GM23338 (cell line): ENCODE measurements around the gene ADIRF. TPM values are rescaled to one million over a fixed set of nuclear protein-coding genes. Genes with fewer than 3 reads are reported as not detected.

Experiments used
- ATAC-seq: fragments of 200-7000 bp; cut with Tn5 transposase; 3 replicates; pipeline ENCODE4 v1.9.1; 2020
- DNase-seq: peaks from one replicate; pipeline ENCODE4 v3.0.0-alpha.2; 2015; ENCODE audit warnings: low spot score
- H2AFZ ChIP-seq: fragments of 200-600 bp; sonication (generic); 2 replicates; pipeline ENCODE4 v1.8.0; 2016; ENCODE audit warnings: antibody characterized with exemption, mild to moderate bottlenecking, moderate library complexity
- H3F3A ChIP-seq: fragments of 200-600 bp; sonication (generic); replicated peaks from 2 replicates; pipeline ENCODE4 v1.8.0; 2017; ENCODE audit warnings: antibody characterized with exemption, mixed run types, low read depth
- H3K27ac ChIP-seq: fragments of 200-600 bp; sonication (generic); 2 replicates; pipeline ENCODE4 v1.6.1; 2016; ENCODE audit warnings: low read depth
- H3K27me3 ChIP-seq: fragments of 200-600 bp; sonication (generic); 2 replicates; pipeline ENCODE4 v1.8.0; 2016; ENCODE audit warnings: mild to moderate bottlenecking, mixed run types, moderate library complexity; ENCODE audit not compliant: insufficient read depth
- H3K36me3 ChIP-seq: fragments of 200-600 bp; sonication (generic); 2 replicates; pipeline ENCODE4 v1.8.0; 2016; ENCODE audit warnings: mild to moderate bottlenecking; ENCODE audit not compliant: insufficient read depth
- H3K4me1 ChIP-seq: fragments of 200-600 bp; sonication (generic); 2 replicates; pipeline ENCODE4 v1.8.0; 2016; ENCODE audit warnings: mild to moderate bottlenecking, moderate library complexity; ENCODE audit not compliant: insufficient read depth
- H3K4me2 ChIP-seq: fragments of 200-600 bp; sonication (generic); 2 replicates; pipeline ENCODE4 v1.7.1; 2017; ENCODE audit warnings: mixed run types
- H3K4me3 ChIP-seq: fragments of 200-600 bp; sonication (generic); 2 replicates; pipeline ENCODE4 v1.6.1; 2016; ENCODE audit warnings: mixed run types
- H3K79me2 ChIP-seq: fragments of 200-600 bp; sonication (generic); replicated peaks from 2 replicates; pipeline ENCODE4 v1.8.0; 2017; ENCODE audit warnings: mild to moderate bottlenecking; ENCODE audit not compliant: insufficient read depth
- H3K9me2 ChIP-seq: fragments of 200-600 bp; sonication (generic); 2 replicates; pipeline ENCODE4 v1.8.0; 2017; ENCODE audit not compliant: insufficient read depth
- H4K20me1 ChIP-seq: fragments of 200-600 bp; sonication (generic); replicated peaks from 2 replicates; pipeline ENCODE4 v1.8.0; 2017; ENCODE audit warnings: mild to moderate bottlenecking; ENCODE audit not compliant: insufficient read depth
- H3K27ac Mint-ChIP-seq: 2 replicates; pipeline ENCODE4 v1.8.0; 2020; ENCODE audit warnings: inconsistent platforms, mild to moderate bottlenecking, moderate library complexity, mixed read lengths
- H3K27me3 Mint-ChIP-seq: 3 replicates; pipeline ENCODE4 v1.8.0; 2022; ENCODE audit warnings: low read depth, mild to moderate bottlenecking, moderate library complexity, mixed read lengths, inconsistent platforms; ENCODE audit not compliant: insufficient read depth, poor library complexity
- H3K36me3 Mint-ChIP-seq: 3 replicates; pipeline ENCODE4 v1.8.0; 2021; ENCODE audit warnings: low read depth, mild to moderate bottlenecking, inconsistent platforms, moderate library complexity, mixed read lengths
- H3K4me1 Mint-ChIP-seq: 3 replicates; pipeline ENCODE4 v1.8.0; 2020; ENCODE audit warnings: mild to moderate bottlenecking, inconsistent platforms, mixed read lengths
- H3K4me3 Mint-ChIP-seq: 3 replicates; pipeline ENCODE4 v1.8.0; 2021; ENCODE audit warnings: moderate library complexity, mild to moderate bottlenecking, inconsistent platforms, mixed read lengths
- H3K9me3 Mint-ChIP-seq: 3 replicates; pipeline ENCODE4 v1.8.0; 2020; ENCODE audit warnings: moderate library complexity, mild to moderate bottlenecking, inconsistent platforms, mixed read lengths
- EZH2 ChIP-seq: fragments of 200-600 bp; sonication (generic); IDR thresholded peaks from one replicate; pipeline ENCODE4 v1.8.0; 2017; ENCODE audit warnings: antibody characterized with exemption, mild to moderate bottlenecking, low read depth; ENCODE audit not compliant: unreplicated experiment
- EZH2phosphoT487 ChIP-seq: fragments of 200-600 bp; sonication (generic); IDR thresholded peaks from one replicate; pipeline ENCODE4 v1.8.1; 2018; ENCODE audit warnings: antibody characterized with exemption; ENCODE audit not compliant: unreplicated experiment
- JUNB ChIP-seq: IDR thresholded peaks from one replicate; pipeline ENCODE4 v1.6.1; 2016; ENCODE audit warnings: antibody characterized with exemption; ENCODE audit not compliant: unreplicated experiment
- ZNF114 ChIP-seq: fragments of 250-450 bp; sonication (Bioruptor Pico); IDR thresholded peaks from 2 replicates; pipeline ENCODE4 v1.5.0; 2020; ENCODE audit warnings: mild to moderate bottlenecking, moderate library complexity
- ZNF331 ChIP-seq: fragments of 250-450 bp; sonication (Bioruptor Pico); IDR thresholded peaks from 2 replicates; pipeline ENCODE4 v1.5.0; 2020; ENCODE audit warnings: low read depth, mild to moderate bottlenecking, moderate library complexity
- long read RNA-seq: library from polyadenylated mRNA; unstranded; transcript quantifications from one replicate; pipeline ENCODE4 v2.0.0, GENCODE V29; 2020; ENCODE audit not compliant: unreplicated experiment
- polyA plus RNA-seq: library from polyadenylated mRNA; unstranded; fragments of >200 nt; fragmentation: Nextera tagmentation; extraction: Ambion mirVana; gene quantifications from 2 replicates; pipeline ENCODE4 v1.2.1, GENCODE V29; 2016
- total RNA-seq: library from RNA; depleted of rRNA; stranded (reverse); fragments of >200 nt; shearing (Covaris generic); gene quantifications from 2 replicates; pipeline ENCODE4 v1.2.3, GENCODE V29; 2014; rRNA removed
- TF ChIP-seq, protein P1 (sequence below): fragments of 250-450 bp; sonication (Bioruptor Pico); IDR thresholded peaks from 2 replicates; pipeline ENCODE4 v1.5.0; 2020; ENCODE audit warnings: mild to moderate bottlenecking, moderate library complexity
- TF ChIP-seq, protein P2 (sequence below): IDR thresholded peaks from 2 replicates; pipeline ENCODE4 v1.6.1; 2016; ENCODE audit warnings: antibody characterized with exemption
- TF ChIP-seq, protein P3 (sequence below): IDR thresholded peaks from one replicate; pipeline ENCODE4 v1.6.1; 2018; ENCODE audit warnings: antibody characterized with exemption; ENCODE audit not compliant: unreplicated experiment

ADIRF gene
- not detected in 2 replicates for total RNA-seq
- polyA plus RNA-seq, result 0.66 and 1.7 TPM in 2 replicates
- long read RNA-seq, partial matches to known transcripts, result 0 of 1 reads
- long read RNA-seq, other reads (novel, unspliced or antisense), result 1 of 1 reads

DNA sequence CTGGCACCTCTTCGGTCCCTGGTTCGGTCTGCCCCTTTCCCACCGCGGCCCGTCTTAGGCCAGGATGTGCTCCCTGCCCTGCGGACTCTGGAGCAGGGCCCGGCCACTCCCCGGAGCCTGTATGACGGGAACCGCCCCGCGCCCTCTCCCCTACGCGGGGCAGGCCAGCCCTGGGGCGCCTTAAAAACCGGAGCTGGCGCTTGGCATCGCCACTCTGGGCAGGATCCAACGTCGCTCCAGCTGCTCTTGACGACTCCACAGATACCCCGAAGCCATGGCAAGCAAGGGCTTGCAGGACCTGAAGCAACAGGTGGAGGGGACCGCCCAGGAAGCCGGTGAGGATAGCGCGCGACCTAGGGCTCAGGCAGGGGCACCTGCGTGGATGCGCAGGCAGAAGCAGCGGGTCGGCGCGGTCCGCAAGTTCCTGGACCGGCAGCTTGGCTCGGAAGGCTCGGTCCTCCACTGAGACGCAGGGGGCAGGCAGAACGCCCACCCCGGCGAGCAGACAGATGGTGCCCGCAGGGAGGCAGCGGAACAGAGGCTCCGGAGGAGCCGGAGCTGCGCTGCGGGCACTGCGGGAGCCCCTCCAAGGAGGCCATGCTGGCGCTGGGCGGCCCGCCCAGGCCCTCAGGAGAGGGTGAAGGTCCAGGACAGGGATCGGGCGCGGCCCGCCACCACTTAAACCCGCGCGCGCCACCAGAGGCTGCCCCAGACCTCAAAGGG is at the start of gene ADIRF:
Gene ADIRF, plus strand, starts transcription at position 212 of the 723 bp plus-strand sequence. Its CDS starts 63 bp downstream, at position 275.
- Mint-ChIP-seq H3K27ac (no peak within 1 kb of the TSS), H3K36me3 (peaks cover 4% of the 10 kb centered on the region; the same call in 2 of the 3 replicates), H3K27me3 (peaks cover 47% of the 10 kb centered on the region), H3K4me3 (peak within 1 kb of the TSS; percentile 32; the same call in 1 of the 3 replicates), H3K4me1 (peaks cover 56% of the 10 kb centered on the region), H3K9me3 (peaks cover 3% of the 10 kb centered on the region; the same call in 1 of the 3 replicates)
- Histone ChIP-seq H3K4me1 (peaks cover 33% of the 10 kb centered on the region), H3K4me3 (peak within 1 kb of the TSS; percentile 46; the same call in 1 of the 2 replicates), H3F3A (peaks cover 7% of the 10 kb centered on the region; the same call in 1 of the 2 replicates), H3K4me2 (peak within 1 kb of the TSS; percentile 71), H3K9me2 (no peaks in the 10 kb centered on the region), H2AFZ (peak within 1 kb of the TSS; percentile 28; the same call in 1 of the 2 replicates), H3K27ac (no peak within 1 kb of the TSS), H3K36me3 (no peaks in the 10 kb centered on the region), H3K79me2 (no peaks in the 10 kb centered on the region), H3K27me3 (peaks cover 60% of the 10 kb centered on the region), H4K20me1 (no peaks in the 10 kb centered on the region)
- peak; percentile 1; the same call in 1 of the 3 replicates for ATAC-seq
- TF ChIP-seq, protein P1, sequence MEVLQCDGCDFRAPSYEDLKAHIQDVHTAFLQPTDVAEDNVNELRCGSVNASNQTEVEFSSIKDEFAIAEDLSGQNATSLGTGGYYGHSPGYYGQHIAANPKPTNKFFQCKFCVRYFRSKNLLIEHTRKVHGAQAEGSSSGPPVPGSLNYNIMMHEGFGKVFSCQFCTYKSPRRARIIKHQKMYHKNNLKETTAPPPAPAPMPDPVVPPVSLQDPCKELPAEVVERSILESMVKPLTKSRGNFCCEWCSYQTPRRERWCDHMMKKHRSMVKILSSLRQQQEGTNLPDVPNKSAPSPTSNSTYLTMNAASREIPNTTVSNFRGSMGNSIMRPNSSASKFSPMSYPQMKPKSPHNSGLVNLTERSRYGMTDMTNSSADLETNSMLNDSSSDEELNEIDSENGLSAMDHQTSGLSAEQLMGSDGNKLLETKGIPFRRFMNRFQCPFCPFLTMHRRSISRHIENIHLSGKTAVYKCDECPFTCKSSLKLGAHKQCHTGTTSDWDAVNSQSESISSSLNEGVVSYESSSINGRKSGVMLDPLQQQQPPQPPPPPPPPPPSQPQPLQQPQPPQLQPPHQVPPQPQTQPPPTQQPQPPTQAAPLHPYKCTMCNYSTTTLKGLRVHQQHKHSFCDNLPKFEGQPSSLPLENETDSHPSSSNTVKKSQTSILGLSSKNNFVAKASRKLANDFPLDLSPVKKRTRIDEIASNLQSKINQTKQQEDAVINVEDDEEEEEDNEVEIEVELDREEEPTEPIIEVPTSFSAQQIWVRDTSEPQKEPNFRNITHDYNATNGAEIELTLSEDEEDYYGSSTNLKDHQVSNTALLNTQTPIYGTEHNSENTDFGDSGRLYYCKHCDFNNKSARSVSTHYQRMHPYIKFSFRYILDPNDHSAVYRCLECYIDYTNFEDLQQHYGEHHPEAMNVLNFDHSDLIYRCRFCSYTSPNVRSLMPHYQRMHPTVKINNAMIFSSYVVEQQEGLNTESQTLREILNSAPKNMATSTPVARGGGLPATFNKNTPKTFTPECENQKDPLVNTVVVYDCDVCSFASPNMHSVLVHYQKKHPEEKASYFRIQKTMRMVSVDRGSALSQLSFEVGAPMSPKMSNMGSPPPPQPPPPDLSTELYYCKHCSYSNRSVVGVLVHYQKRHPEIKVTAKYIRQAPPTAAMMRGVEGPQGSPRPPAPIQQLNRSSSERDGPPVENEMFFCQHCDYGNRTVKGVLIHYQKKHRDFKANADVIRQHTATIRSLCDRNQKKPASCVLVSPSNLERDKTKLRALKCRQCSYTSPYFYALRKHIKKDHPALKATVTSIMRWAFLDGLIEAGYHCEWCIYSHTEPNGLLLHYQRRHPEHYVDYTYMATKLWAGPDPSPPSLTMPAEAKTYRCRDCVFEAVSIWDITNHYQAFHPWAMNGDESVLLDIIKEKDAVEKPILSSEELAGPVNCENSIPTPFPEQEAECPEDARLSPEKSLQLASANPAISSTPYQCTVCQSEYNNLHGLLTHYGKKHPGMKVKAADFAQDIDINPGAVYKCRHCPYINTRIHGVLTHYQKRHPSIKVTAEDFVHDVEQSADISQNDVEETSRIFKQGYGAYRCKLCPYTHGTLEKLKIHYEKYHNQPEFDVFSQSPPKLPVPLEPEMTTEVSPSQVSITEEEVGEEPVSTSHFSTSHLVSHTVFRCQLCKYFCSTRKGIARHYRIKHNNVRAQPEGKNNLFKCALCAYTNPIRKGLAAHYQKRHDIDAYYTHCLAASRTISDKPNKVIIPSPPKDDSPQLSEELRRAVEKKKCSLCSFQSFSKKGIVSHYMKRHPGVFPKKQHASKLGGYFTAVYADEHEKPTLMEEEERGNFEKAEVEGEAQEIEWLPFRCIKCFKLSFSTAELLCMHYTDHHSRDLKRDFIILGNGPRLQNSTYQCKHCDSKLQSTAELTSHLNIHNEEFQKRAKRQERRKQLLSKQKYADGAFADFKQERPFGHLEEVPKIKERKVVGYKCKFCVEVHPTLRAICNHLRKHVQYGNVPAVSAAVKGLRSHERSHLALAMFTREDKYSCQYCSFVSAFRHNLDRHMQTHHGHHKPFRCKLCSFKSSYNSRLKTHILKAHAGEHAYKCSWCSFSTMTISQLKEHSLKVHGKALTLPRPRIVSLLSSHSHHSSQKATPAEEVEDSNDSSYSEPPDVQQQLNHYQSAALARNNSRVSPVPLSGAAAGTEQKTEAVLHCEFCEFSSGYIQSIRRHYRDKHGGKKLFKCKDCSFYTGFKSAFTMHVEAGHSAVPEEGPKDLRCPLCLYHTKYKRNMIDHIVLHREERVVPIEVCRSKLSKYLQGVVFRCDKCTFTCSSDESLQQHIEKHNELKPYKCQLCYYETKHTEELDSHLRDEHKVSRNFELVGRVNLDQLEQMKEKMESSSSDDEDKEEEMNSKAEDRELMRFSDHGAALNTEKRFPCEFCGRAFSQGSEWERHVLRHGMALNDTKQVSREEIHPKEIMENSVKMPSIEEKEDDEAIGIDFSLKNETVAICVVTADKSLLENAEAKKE, result no peak
- TF ChIP-seq EZH2, result peak; percentile 12
- DNase-seq, result peak; percentile 40

DNA sequence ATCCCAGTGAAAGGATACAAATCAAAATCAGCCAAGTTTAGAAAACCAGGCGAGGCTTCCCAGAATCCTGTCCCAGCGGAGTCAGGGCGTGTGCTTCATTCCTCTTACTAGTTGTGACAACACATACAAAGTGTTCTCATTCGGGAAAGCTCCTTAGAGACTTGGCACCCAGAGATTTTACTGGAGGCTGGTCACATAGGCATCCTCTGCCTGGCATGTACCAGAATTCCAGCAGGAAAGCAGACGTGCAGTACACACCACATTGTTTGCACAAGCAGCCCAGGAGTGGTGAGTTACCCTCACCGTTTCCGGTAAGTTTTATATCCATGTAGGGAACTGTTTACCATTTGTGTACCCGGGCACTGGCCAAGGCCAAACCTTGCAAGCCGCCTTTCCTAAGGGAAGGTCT is 45.7 kb upstream of the ADIRF start:
- Histone ChIP-seq H3K9me2 (no peaks in the 10 kb centered on the region), H3K79me2 (no peaks in the 10 kb centered on the region), H3K4me2 (no peak overlapping the region), H4K20me1 (peaks cover 10% of the 10 kb centered on the region; the same call in 1 of the 2 replicates), H3K4me1 (no peaks in the 10 kb centered on the region), H3K36me3 (peaks cover 56% of the 10 kb centered on the region), H3K27me3 (no peaks in the 10 kb centered on the region), H2AFZ (no peak overlapping the region), H3K4me3 (no peak overlapping the region), H3F3A (peaks cover 6% of the 10 kb centered on the region; the same call in 1 of the 2 replicates), H3K27ac (no peak overlapping the region)
- Mint-ChIP-seq H3K4me1 (no peaks in the 10 kb centered on the region), H3K27me3 (no peaks in the 10 kb centered on the region), H3K27ac (no peak overlapping the region), H3K9me3 (no peaks in the 10 kb centered on the region), H3K36me3 (peaks cover 66% of the 10 kb centered on the region), H3K4me3 (no peak overlapping the region)
- no peak for ATAC-seq
- DNase-seq, result no peak
- TF ChIP-seq, protein P2, sequence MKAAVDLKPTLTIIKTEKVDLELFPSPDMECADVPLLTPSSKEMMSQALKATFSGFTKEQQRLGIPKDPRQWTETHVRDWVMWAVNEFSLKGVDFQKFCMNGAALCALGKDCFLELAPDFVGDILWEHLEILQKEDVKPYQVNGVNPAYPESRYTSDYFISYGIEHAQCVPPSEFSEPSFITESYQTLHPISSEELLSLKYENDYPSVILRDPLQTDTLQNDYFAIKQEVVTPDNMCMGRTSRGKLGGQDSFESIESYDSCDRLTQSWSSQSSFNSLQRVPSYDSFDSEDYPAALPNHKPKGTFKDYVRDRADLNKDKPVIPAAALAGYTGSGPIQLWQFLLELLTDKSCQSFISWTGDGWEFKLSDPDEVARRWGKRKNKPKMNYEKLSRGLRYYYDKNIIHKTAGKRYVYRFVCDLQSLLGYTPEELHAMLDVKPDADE, result no peak
- no peak for TF ChIP-seq ZNF331 (CRISPR knock-in tag)
- TF ChIP-seq EZH2phosphoT487, result no peak
- no peak for TF ChIP-seq JUNB
- no peak for TF ChIP-seq ZNF114 (CRISPR knock-in tag)
- TF ChIP-seq, protein P3, sequence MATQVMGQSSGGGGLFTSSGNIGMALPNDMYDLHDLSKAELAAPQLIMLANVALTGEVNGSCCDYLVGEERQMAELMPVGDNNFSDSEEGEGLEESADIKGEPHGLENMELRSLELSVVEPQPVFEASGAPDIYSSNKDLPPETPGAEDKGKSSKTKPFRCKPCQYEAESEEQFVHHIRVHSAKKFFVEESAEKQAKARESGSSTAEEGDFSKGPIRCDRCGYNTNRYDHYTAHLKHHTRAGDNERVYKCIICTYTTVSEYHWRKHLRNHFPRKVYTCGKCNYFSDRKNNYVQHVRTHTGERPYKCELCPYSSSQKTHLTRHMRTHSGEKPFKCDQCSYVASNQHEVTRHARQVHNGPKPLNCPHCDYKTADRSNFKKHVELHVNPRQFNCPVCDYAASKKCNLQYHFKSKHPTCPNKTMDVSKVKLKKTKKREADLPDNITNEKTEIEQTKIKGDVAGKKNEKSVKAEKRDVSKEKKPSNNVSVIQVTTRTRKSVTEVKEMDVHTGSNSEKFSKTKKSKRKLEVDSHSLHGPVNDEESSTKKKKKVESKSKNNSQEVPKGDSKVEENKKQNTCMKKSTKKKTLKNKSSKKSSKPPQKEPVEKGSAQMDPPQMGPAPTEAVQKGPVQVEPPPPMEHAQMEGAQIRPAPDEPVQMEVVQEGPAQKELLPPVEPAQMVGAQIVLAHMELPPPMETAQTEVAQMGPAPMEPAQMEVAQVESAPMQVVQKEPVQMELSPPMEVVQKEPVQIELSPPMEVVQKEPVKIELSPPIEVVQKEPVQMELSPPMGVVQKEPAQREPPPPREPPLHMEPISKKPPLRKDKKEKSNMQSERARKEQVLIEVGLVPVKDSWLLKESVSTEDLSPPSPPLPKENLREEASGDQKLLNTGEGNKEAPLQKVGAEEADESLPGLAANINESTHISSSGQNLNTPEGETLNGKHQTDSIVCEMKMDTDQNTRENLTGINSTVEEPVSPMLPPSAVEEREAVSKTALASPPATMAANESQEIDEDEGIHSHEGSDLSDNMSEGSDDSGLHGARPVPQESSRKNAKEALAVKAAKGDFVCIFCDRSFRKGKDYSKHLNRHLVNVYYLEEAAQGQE, result no peak
